ENCODE data around the gene FZR1.

FZR1 gene

DNA sequence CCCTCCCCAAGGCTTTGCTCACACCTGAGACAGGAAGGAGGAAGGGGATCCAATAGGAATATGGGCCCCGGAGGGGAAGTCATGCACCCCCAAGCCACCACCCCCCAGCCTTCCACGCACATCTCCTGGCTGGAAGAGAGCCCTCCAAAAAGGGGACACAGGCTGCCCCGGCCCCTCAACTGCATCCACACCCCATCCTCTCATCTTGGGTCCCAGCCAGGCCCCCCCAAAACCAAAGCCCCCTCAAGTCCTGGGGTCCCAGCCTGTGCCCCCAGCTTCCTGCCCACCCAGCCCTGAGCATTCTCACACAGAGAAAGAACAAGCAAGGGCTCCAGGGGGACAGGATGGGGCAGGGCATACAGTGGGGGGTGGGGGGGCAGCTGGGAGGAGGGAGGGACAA is 37.9 kb upstream of the FZR1 start:
- H3K18ac ChIP-seq (ENCODE audit: low read length): no peak overlapping the region
- WGBS (ENCODE audit: extremely low coverage, insufficient coverage, insufficient read length): no CpG with 5 or more reads among the region's 3 CpGs
- peaks cover 7% of the 10 kb centered on the region for H3K9me3 ChIP-seq (ENCODE audit: insufficient read depth, low read depth, low read length)

GRCh38 chr19:3469638-3470499 is 36.2 kb upstream of the FZR1 start:
- WGBS (ENCODE audit: extremely low coverage, insufficient coverage, insufficient read length): no CpG with 5 or more reads among the region's 14 CpGs
- no peak overlapping the region for H2BK12ac ChIP-seq (ENCODE audit: low read length)
- no peak overlapping the region for H3K4me3 ChIP-seq (ENCODE audit: low read depth, low read length)
- H3K4ac ChIP-seq (ENCODE audit: low read depth, low read length): no peak overlapping the region
- H4K12ac ChIP-seq (ENCODE audit: low read depth, low read length): no peak overlapping the region
- H3K14ac ChIP-seq (ENCODE audit: low read length): no peak overlapping the region
- DNase-seq: no peak
- peaks cover 6% of the 10 kb centered on the region for H3K9me3 ChIP-seq (ENCODE audit: insufficient read depth, low read depth, low read length)
- H3K4me1 ChIP-seq (ENCODE audit: control insufficient read depth in 1 of 2, insufficient read depth in 2 of 2, low read length in 2 of 2): no peaks in the 10 kb centered on the region
- peaks cover 6% of the 10 kb centered on the region for H3K27me3 ChIP-seq (ENCODE audit: insufficient read depth, low read length)
- H3K27ac ChIP-seq (ENCODE audit: low read depth, low read length): no peak overlapping the region
- H3K36me3 ChIP-seq (ENCODE audit: control insufficient read depth in 1 of 2, insufficient read depth in 2 of 2, low read length in 2 of 2): no peaks in the 10 kb centered on the region
- H3K9ac ChIP-seq (ENCODE audit: low read length): no peak overlapping the region
- no peak overlapping the region for H2AK5ac ChIP-seq (ENCODE audit: low read length)
- no peak overlapping the region for H3K18ac ChIP-seq (ENCODE audit: low read length)
- no peak overlapping the region for H2BK5ac ChIP-seq (ENCODE audit: low read depth, low read length, poor library complexity)
- H3K79me2 ChIP-seq (ENCODE audit: control insufficient read depth, insufficient read depth, low read length, poor library complexity): no peaks in the 10 kb centered on the region
- no peak overlapping the region for H2BK120ac ChIP-seq (ENCODE audit: insufficient read depth, low read length, poor library complexity)
- H4K91ac ChIP-seq (ENCODE audit: low read depth, low read length): no peak overlapping the region
- H4K8ac ChIP-seq (ENCODE audit: low read depth, low read length): no peak overlapping the region
- H3K23ac ChIP-seq (ENCODE audit: low read length): no peak overlapping the region
- H3K79me1 ChIP-seq (ENCODE audit: low read length): no peaks in the 10 kb centered on the region
- H3K4me2 ChIP-seq (ENCODE audit: low read length): no peak overlapping the region
- no peak overlapping the region for H2AFZ ChIP-seq (ENCODE audit: insufficient read depth, low read length, poor library complexity)

More for the DNA sequence above, 37.9 kb upstream of the FZR1 start:
- no peak overlapping the region for H4K12ac ChIP-seq (ENCODE audit: low read depth, low read length)
- H2BK120ac ChIP-seq (ENCODE audit: insufficient read depth, low read length, poor library complexity): no peak overlapping the region
- no peak overlapping the region for H3K14ac ChIP-seq (ENCODE audit: low read length)
- H3K4me2 ChIP-seq (ENCODE audit: low read length): no peak overlapping the region
- H3K36me3 ChIP-seq (ENCODE audit: control insufficient read depth in 1 of 2, insufficient read depth in 2 of 2, low read length in 2 of 2): no peaks in the 10 kb centered on the region
- no peaks in the 10 kb centered on the region for H3K4me1 ChIP-seq (ENCODE audit: control insufficient read depth in 1 of 2, insufficient read depth in 2 of 2, low read length in 2 of 2)
- H3K23ac ChIP-seq (ENCODE audit: low read length): no peak overlapping the region
- H4K91ac ChIP-seq (ENCODE audit: low read depth, low read length): no peak overlapping the region
- H3K79me2 ChIP-seq (ENCODE audit: control insufficient read depth, insufficient read depth, low read length, poor library complexity): no peaks in the 10 kb centered on the region
- no peak overlapping the region for H2AFZ ChIP-seq (ENCODE audit: insufficient read depth, low read length, poor library complexity)
- no peak overlapping the region for H3K4ac ChIP-seq (ENCODE audit: low read depth, low read length)
- DNase-seq: no peak
- H2BK12ac ChIP-seq (ENCODE audit: low read length): no peak overlapping the region
- H3K9ac ChIP-seq (ENCODE audit: low read length): no peak overlapping the region
- peaks cover 20% of the 10 kb centered on the region for H3K27me3 ChIP-seq (ENCODE audit: insufficient read depth, low read length)
- H3K79me1 ChIP-seq (ENCODE audit: low read length): no peaks in the 10 kb centered on the region
- H2AK5ac ChIP-seq (ENCODE audit: low read length): no peak overlapping the region
- H4K8ac ChIP-seq (ENCODE audit: low read depth, low read length): no peak overlapping the region
- H3K27ac ChIP-seq (ENCODE audit: low read depth, low read length): no peak overlapping the region
- no peak overlapping the region for H2BK5ac ChIP-seq (ENCODE audit: low read depth, low read length, poor library complexity)
- no peak overlapping the region for H3K4me3 ChIP-seq (ENCODE audit: low read depth, low read length)

DNA sequence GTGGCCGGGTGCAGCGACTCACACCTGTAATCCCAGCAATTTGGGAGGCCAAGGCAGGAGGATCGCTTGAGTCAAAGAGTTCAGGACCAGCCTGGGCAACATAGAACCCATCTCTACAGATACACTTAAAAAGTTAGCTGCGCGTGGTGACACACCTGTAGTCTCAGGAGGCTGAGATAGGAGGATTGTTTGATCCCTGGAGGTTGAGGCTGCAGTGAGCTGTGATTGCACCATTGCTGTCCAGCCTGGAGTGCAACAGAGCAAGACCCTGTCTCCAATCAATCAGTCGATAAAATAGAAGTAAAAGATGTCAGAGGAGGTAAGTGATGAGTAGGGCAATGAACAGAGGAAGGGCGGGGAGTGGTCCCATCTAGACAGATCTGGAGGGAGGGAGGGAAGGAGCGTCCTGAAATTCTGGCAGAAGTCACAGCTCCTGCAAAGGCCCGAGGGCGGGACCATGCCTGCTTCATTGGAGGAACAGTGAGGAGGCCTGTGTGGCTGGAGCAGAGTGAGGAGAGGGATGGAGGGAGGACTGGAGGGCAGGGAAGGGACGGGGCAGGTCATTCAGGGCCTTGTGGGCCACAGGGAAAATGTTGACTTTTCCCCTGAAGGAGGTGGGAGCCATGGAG is 35.5 kb upstream of the FZR1 start:
- no peak overlapping the region for H4K91ac ChIP-seq (ENCODE audit: low read depth, low read length)
- no peak overlapping the region for H2BK120ac ChIP-seq (ENCODE audit: insufficient read depth, low read length, poor library complexity)
- H3K23ac ChIP-seq (ENCODE audit: low read length): no peak overlapping the region
- no peaks in the 10 kb centered on the region for H3K4me1 ChIP-seq (ENCODE audit: control insufficient read depth in 1 of 2, insufficient read depth in 2 of 2, low read length in 2 of 2)
- H4K8ac ChIP-seq (ENCODE audit: low read depth, low read length): no peak overlapping the region
- H3K27ac ChIP-seq (ENCODE audit: low read depth, low read length): no peak overlapping the region
- no peak overlapping the region for H3K14ac ChIP-seq (ENCODE audit: low read length)
- no peak overlapping the region for H3K18ac ChIP-seq (ENCODE audit: low read length)
- H2BK5ac ChIP-seq (ENCODE audit: low read depth, low read length, poor library complexity): no peak overlapping the region
- no CpG with 5 or more reads among the region's 11 CpGs for WGBS (ENCODE audit: extremely low coverage, insufficient coverage, insufficient read length)
- H2AFZ ChIP-seq (ENCODE audit: insufficient read depth, low read length, poor library complexity): no peak overlapping the region
- H2BK12ac ChIP-seq (ENCODE audit: low read length): no peak overlapping the region
- no peak for DNase-seq
- no peak overlapping the region for H4K12ac ChIP-seq (ENCODE audit: low read depth, low read length)
- no peak overlapping the region for H3K9ac ChIP-seq (ENCODE audit: low read length)
- no peak overlapping the region for H3K4ac ChIP-seq (ENCODE audit: low read depth, low read length)
- no peak overlapping the region for H3K4me2 ChIP-seq (ENCODE audit: low read length)
- no peaks in the 10 kb centered on the region for H3K79me1 ChIP-seq (ENCODE audit: low read length)
- no peak overlapping the region for H2AK5ac ChIP-seq (ENCODE audit: low read length)
- peaks cover 3% of the 10 kb centered on the region for H3K27me3 ChIP-seq (ENCODE audit: insufficient read depth, low read length)
- H3K79me2 ChIP-seq (ENCODE audit: control insufficient read depth, insufficient read depth, low read length, poor library complexity): no peaks in the 10 kb centered on the region
- H3K4me3 ChIP-seq (ENCODE audit: low read depth, low read length): no peak overlapping the region
- no peaks in the 10 kb centered on the region for H3K36me3 ChIP-seq (ENCODE audit: control insufficient read depth in 1 of 2, insufficient read depth in 2 of 2, low read length in 2 of 2)
- H3K9me3 ChIP-seq (ENCODE audit: insufficient read depth, low read depth, low read length): peaks cover 6% of the 10 kb centered on the region

DNA sequence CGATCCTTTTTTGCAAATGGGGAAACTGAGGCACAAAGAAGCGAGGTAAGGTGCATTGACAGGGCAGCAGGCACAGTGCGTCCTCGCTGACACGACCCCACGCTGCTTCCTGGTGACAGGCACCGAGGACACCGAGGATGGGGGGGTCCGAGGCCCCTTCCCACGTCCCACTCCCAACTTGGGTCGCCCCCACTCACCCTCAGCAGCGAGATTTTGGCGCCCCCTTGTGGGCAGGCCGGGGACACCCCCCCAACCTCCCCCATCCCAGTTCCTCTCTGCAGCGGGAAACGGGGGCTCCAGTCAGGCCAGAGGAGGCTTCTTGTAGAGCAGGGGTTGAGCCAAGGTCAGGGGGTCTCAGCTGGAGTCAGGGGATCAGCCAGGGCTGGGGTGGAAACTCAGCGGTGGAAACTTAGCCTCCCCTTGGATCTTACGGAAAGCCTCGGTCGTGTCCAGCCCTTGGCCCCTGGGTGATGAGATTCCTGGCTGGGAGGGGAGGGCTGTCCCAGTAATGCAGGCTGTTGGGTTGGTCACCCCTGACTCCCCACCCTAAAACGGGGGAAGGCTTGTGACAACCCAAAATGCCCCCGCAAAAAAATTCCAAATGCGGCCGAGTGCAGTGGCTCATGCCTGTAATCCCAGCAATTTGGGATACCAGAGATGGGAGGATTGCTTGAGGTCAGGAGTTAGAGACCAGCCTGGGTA is 34.0 kb upstream of the FZR1 start:
- no CpG with 5 or more reads among the region's 24 CpGs for WGBS (ENCODE audit: extremely low coverage, insufficient coverage, insufficient read length)

More for the DNA sequence above, 34.0 kb upstream of the FZR1 start:
- Histone ChIP-seq H2AFZ (ENCODE audit: insufficient read depth, low read length, poor library complexity) (no peak overlapping the region), H3K4ac (ENCODE audit: low read depth, low read length) (no peak overlapping the region), H3K27me3 (ENCODE audit: insufficient read depth, low read length) (no peaks in the 10 kb centered on the region), H3K79me1 (ENCODE audit: low read length) (no peaks in the 10 kb centered on the region), H3K18ac (ENCODE audit: low read length) (no peak overlapping the region), H2BK5ac (ENCODE audit: low read depth, low read length, poor library complexity) (no peak overlapping the region), H4K12ac (ENCODE audit: low read depth, low read length) (no peak overlapping the region), H3K14ac (ENCODE audit: low read length) (no peak overlapping the region), H3K27ac (ENCODE audit: low read depth, low read length) (no peak overlapping the region), H4K8ac (ENCODE audit: low read depth, low read length) (no peak overlapping the region), H3K4me3 (ENCODE audit: low read depth, low read length) (no peak overlapping the region), H4K91ac (ENCODE audit: low read depth, low read length) (no peak overlapping the region), H2BK12ac (ENCODE audit: low read length) (no peak overlapping the region), H3K9me3 (ENCODE audit: insufficient read depth, low read depth, low read length) (peaks cover 14% of the 10 kb centered on the region), H2AK5ac (ENCODE audit: low read length) (no peak overlapping the region), H3K23ac (ENCODE audit: low read length) (no peak overlapping the region), H3K36me3 (ENCODE audit: control insufficient read depth in 1 of 2, insufficient read depth in 2 of 2, low read length in 2 of 2) (no peaks in the 10 kb centered on the region), H3K4me1 (ENCODE audit: control insufficient read depth in 1 of 2, insufficient read depth in 2 of 2, low read length in 2 of 2) (no peaks in the 10 kb centered on the region), H3K79me2 (ENCODE audit: control insufficient read depth, insufficient read depth, low read length, poor library complexity) (no peaks in the 10 kb centered on the region), H2BK120ac (ENCODE audit: insufficient read depth, low read length, poor library complexity) (no peak overlapping the region), H3K4me2 (ENCODE audit: low read length) (no peak overlapping the region), H3K9ac (ENCODE audit: low read length) (no peak overlapping the region)
- DNase-seq: peak in 1 of 2 donors; percentile 34
